Measurements from ENCODE around the gene KLF6.

Gene KLF6

DNA sequence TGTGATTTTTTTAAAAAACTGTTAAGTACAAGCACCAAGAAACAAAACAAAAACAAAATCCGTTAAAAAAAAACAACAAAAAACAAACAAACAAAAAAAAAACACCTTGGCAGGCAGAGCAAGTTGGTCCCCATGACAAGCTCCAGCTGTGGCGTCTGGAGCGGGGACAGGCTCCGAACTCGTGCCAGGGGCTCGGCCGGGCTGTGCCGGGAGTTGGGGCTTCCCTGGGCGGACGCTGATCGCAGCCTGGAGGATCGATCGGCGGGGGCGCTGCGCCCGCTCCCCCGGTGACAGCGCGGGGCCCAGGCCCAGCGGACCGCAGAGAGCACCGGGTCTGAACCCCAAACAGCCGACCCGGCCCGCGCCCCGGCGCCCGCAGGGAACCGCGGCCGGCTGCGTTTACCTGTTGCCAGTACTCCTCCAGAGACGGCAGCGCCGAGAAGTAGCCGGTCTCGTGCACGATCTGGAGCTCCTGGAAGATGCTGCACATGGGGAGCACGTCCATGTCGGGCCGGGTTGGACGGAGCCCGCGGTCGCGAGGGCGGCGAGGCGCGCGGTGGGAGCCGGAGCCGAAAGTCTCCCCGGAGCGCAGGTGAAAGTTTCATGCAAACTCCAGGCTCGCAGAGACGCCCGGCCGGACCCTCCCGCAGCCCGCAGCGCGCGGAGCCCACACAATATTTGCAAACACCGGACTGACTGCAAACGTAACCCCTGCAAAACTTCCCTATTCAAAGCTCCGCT is at the start of gene KLF6:
TSS of gene KLF6 (minus strand) at position 700 of the 741 bp plus-strand sequence. CDS start at position 505, 195 bp downstream.
- no peak for DNase-seq (ENCODE audit: low read depth in 4 of 4, low spot score in 1 of 4)

DNA sequence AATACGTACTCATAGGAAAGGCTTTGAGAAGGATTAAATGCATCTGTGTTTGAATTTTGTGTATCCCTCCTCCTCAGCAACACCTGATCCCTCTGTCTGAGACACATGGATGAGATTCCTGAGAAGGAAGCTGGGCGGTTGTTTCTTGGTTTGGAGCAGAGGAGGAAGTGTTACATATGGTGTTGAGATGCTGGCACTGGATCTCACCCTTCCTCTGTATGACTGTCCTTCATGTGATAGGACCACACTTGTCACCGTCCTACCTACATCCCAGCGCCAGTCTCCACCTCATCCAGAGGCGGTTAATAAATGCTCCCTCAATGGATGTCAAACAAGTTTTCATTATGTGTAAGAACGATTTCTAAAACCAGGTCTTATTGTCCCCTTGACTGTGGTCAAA is 49.4 kb upstream of the KLF6 start:
- no peak for DNase-seq (ENCODE audit: low read depth in 4 of 4, low spot score in 1 of 4)

DNA sequence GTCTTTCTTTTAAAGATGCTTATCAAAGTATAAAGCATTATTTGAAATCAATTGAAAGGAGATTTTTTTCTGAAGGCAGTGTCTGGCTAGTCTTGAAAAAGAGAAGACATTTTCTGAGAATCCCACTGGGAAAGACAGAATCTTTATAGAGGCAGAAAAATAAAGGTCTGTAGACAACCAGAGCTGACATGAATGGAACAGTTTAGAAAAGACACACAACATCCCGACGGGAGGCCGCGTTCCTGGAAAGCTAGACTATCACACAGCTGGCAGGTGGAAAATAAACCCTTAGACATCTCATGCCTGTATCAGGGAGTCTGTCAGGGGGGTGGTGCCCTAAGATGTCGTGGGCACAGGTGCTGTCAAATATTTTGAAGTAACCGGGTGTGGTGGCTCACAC is 48.0 kb upstream of the KLF6 start:
- DNase-seq (ENCODE audit: low read depth in 4 of 4, low spot score in 1 of 4) = no peak

DNA sequence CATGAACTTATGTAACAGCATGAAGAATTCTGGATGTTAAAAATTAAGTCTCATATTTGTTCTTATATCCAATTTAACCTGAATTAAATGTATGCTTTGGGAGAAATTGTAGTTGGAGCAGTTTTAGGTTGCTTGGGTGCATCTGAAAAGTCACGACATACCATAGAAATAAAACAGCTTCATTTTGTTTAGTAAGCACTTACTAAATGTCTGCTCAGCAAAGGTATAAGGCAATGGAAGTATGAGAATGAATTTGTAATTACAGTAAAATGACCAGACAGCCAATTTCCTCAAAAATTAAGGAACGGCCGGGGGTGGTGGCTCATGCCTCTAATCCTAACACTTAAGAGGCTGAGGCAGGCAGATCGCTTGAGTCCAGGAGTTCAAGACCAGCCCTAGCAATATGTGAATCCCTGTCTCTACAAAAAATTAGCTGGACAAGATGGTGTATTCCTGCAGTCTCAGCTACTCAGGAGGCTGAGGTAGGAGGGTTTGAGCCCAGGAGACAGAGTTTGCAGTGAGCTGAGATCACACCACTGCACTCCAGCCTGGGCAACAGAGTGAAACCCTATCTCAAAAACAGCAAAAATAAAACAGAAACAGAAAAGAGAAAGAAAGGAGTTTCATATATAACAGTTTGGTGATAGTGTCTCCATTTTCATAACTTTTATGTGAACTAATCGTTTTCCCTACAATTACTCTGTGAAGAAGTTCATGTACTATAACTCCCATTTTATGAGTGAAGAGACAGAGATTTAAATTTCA is 47.2 kb upstream of the KLF6 start:
- no peak for DNase-seq (ENCODE audit: low read depth in 4 of 4, low spot score in 1 of 4)

DNA sequence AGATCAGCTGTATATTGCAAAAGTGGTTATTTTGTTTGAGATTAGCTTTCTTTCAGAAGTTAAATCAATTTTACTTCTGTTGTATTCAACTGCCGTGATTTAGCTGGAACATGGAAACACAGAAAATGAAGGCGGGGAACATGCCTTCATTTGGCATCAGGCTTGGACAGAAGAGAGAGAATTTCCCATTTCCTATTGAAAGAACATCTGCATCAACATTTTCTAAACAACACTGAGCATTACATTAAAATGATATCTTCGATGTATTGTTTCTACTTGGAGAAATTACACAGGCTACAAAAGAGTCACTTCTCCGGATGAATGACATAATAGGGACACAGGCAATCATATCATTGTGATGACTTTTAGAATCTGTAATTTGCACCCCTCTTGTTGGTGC is 46.6 kb upstream of the KLF6 start:
- no peak for DNase-seq (ENCODE audit: low read depth in 4 of 4, low spot score in 1 of 4)

DNA sequence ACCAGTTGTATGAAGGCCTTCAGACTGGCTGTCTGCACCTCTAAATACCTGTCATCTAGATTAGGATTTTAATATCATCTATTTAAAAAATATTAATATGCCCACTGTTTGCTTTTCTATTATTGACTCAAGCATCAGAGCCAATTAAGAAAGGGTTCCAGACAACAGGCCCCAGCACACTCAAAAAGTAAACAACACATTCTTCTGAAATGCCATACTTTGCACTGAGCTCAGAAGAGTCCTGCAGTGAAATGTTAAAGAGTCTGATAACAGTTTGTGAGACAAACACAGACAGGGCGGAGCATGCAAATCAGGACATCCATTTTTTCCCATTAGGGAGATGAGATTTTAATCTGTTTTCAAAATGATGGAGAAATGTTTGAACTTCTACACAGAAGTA is 45.9 kb upstream of the KLF6 start:
- no peak for DNase-seq (ENCODE audit: low read depth in 4 of 4, low spot score in 1 of 4)

DNA sequence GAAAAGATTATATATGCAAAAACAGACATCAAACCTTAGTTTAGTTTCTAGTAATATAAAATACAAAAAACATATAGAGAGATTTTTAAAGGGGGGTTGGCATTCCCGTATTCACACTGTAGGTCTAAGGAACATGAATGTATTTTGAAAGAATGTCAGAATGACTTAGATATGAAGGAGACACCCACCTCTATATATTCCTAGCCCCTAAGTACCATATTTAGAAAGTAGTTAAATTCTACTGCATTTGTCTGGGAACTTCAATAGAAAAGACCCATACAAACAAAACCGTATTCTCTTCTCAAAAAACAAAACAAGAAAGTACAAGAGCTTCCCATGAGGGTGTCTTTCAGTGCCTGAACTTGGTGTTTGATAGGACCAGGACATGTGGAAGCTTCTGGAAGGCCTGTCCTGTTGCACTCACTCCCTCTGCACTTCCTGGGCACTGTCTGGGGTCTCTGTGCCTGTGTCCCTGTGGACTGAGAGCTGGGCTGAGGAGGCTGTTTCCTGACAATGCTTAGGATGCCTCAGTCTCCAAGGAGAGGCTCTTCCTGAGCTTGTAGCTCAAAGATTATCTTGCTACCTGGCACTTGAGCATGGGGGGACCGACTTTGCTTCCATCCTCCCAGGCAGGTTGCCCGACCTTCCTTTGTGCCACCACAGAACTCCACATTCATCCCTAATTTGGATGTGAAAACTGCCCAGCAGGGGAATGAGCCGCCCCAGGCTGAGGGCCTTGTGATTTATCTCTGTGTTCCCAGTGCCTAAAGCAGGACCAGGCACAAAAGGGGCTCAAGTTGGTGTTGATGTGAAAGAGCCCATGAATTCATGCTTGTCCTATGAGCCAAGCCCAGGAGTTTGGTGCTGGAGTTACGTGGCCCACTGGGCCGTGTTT is 44.4 kb upstream of the KLF6 start:
- no peak for DNase-seq (ENCODE audit: low read depth in 4 of 4, low spot score in 1 of 4)

DNA sequence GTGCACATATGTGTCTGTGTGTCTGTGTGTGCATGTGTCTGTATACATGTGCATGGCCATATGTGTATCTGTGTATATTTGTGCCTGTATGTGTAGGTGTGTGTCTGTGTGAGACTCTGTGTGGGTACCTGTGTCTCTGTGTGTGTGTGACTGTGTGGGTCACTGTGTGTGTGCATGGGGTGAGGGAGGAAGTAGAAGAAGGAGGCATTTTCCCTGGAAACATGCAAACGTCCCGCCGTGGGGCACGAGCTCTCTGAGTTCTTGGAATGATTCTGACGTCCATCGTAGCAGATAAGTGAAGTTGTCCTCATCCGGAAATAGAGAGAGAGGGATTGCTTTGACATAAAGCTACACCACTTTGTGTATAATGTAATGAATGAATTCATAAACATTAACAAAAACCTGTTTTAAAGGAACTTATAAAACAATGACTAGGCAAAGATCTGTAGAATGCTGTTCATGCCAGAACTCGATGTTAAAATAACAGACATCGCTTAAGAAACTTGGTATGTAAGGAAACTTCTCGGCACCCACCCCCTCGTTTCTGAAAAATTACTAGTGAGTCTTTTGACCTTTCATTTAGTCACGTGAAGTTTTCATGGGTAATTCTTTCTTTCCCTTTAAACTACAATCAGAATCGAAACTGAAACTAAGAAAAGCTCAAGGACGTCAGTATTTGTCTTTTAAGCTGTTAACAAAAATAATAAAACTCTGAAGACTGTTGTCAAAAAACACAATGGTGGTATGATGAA is 43.6 kb upstream of the KLF6 start:
- DNase-seq (ENCODE audit: low read depth in 4 of 4, low spot score in 1 of 4) = no peak

DNA sequence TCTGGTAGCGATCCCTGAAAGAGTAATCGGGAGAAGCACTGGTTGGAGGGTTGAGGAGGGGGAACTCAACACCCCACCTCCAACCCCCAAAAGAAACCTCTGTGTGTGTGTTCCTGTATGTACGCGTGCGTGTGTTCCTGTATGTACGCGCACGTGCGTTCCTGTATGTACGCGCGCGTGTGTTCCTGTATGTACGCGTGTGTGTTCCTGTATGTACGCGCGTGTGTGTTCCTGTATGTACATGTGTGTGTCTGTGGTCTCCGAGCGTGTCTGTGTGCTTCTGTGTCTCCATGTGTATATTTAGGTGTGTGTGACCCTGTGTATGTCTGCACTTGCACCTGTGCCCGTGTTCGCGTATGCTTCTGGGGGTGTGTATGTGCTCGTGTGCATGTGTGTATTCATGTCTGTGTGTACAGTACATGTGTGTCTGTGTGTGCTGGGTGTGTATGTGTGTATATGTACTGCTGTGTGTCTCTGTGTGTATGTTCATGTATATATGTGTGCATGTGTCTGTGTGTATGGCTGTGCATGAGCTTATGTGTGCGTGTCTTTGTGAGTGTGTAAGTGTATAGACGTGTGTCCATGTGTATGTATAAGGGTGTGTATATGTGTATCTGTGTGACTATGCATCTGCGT is 42.9 kb upstream of the KLF6 start:
- DNase-seq (ENCODE audit: low read depth in 4 of 4, low spot score in 1 of 4) = no peak

DNA sequence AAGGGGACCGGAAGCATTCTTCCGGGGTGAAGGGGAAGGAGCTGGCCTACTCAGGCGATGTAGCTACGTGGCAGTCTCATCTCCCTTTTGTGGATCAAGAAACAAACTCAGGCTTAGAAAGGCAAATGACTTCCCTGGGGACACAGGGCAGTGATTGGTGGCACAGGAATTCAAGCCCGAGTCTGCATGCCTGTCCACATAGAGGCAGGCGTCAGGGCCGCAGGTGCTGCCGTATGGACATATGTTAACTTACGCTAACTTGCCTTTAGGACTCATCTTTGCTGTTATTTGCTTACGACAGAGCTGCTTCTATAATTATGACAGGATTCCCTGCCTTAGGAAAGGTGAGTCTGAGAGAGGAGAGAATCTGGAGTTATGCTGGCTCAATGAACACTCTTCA is 42.3 kb upstream of the KLF6 start:
- DNase-seq (ENCODE audit: low read depth in 4 of 4, low spot score in 1 of 4) = no peak

DNA sequence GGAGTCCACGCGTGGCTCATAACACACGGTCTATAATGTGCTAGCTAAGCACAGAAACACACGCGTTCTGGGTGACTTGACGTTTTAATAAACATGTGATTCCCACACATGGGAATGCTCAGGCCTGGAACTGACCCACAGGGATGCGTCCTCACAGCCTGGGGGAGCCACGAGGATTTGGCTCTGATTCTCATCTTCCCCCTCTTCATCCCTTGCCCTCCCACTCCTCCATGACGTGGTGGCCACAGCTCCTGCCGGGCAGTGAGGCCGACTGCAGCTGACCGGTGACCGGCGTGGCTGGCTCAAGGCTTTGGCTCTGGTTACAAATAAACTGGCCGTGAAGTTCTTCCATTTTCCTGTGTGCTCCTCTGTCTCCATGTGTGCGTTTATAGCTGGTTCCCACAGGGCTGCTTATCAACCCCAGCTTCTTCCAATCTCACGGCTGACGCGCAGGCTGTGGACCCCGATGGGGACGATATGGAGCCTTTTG is 40.9 kb upstream of the KLF6 start:
- DNase-seq (ENCODE audit: low read depth in 4 of 4, low spot score in 1 of 4) = no peak

DNA sequence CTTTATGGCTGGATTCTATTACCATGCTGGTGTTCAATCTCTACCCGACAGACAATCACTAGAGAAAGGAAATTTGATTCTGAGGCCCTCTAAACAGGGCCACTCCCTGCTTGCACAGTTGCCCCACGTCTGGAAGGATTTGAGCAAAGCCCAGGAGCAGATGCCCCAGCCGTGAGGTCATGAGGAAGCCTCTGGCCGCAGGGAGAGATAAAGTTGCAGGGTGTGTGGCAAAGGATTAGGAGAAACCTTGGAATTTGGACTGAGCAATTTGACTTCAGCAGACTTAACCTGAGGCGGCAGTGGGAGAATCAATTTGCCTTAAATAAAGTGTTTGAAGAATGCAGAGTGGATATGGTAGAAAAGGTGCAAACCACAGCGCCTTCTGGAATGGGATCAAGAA is 40.2 kb upstream of the KLF6 start:
- DNase-seq (ENCODE audit: low read depth in 4 of 4, low spot score in 1 of 4) = no peak

DNA sequence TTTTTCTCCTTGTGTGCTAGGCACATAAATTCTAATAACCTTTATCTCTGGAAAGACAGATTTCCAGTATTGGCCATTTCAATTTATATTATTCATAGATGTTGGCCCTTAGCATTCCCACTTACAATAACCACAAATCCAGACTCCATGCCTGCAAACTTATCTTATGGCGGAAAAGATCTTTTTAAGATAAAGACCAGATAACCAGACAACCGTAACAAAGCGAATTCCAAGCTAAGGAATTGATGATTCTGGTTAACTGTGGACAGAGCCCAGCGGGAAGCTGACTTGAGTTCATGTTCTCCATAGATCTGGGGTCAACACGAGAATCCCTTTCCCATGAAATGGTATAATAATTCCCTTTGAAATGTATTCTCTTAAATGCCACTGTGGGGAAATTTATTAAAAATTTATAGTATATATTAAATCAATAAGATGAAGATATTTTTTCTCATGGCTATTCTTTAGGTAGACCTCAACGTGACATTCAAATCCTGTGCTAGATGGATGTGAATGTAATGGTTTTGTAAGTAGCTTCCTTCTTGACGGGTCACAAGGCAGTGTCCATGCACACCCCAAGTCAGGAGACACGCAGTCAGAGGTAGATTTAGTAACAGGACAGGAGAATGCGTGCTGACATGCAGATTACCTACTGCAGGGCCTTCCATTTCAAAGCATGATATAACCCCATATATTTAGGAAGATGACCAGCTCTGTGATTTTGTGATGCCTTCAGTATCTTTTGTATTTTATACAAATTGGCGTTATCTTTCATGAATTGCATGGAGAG is 37.7 kb upstream of the KLF6 start:
- no peak for DNase-seq (ENCODE audit: low read depth in 4 of 4, low spot score in 1 of 4)

DNA sequence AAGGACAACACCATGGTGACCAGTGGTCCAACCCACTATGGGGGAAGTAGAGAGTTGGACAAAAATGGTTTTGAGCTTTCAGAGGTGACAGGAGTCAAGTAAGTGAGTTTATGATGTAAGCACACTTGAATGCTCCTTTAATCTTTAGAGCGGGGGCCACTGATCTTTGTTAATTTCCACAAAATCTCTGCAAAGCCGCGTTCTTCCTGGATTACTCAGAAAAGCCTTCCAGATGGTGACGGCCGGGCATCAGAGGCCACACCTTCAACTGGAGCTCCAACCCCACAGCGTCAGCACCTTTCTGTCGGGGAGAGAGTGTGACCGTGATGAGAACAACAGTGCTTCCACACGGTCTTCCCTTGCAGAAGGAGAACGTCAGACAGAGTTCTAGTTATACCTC is 35.2 kb upstream of the KLF6 start:
- no peak for DNase-seq (ENCODE audit: low read depth in 4 of 4, low spot score in 1 of 4)

DNA sequence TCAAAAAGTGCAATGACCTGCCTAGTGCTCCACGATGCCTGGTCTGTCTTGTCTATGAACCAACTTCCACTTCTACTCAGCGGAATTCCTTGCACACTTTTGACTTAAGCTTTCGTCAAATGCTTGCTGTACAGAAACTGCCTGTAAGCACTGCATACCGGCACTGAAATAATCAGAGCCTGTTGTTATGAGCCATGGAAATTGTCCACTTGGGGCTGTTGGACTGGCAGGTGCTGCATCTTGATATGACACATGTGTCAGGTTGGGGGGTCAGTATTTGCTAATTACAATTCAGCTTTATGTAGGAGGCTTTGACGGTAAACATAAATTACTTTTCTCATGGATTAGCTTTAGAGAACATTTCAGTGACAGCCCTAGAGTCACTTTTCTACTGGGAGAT is 32.0 kb upstream of the KLF6 start:
- no peak for DNase-seq (ENCODE audit: low read depth in 4 of 4, low spot score in 1 of 4)

DNA sequence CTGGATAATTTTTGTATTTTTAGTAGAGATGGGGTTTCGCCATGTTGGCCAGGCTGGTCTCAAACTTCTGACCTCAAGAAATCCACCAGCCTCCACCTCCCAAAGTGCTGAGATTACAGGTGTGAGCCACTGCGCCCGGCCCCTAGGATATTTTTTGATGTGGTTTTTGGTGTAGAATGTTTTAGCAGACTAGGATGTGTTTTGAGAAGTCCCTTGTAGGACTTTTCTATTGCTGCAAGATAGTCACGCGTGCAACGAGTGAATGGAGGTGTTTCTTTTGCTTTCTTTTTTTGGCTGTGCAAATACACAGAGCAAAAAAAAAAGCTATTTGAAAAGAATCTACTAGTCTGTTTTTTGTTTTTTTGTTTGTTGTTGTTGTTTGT is 29.8 kb upstream of the KLF6 start:
- DNase-seq (ENCODE audit: low read depth in 4 of 4, low spot score in 1 of 4) = no peak

DNA sequence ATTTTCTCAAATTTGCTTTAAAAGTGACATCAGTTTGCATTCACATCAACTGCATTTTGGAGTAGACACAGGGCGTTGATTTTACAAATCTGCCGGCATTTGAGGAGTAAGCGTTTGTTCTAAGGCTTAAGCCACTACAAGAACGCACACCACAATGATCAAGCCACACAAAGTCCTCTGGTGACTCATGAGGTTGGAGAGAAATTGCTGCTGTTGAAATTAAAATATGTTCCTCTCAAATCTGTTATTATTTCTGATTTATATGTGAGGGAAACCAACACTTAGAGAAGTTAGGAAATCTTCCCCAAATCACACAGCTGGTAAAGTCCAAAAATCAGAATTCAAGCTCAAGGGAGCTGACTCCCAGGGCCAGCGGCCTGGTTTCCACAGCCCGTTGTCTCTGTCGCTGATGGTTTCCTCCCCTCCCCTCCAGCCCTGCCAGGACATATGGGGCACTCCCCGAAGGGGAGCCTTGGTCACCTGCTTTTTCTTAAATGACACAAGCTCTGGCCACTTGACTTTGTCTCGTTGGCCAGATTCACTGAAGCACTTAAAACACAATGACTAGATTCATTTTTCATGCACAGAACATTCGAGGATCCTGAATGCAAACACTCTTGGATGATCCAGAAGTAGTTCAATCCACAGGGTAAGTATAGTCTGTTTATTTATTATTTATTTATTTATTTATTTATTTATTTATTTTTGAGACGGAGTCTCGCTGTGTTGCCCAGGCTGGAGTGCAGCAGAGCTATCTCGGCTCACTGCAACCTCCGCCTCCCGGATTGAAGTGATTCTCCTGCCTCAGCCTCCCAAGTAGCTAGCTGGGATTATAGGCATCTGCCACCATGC is 29.2 kb upstream of the KLF6 start:
- DNase-seq (ENCODE audit: low read depth in 4 of 4, low spot score in 1 of 4) = no peak

DNA sequence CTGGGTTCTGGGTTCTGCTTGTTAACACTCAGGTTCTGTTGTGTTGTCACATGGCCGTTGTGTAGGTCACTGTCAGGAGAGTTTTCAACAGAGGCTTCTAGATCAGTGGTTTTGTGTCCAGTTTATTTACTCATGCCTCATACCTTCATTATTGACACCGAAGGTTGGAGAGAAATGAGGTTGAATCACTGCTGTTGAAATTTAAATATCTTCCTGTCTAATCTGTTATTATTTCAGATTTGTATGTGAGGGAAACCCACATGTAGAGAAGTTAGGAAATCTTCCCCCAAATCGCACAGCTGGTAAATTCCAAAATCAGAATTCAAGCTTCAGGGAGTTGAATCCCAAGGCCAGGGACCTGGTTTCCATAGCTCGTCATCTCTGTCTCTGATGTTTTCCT is 28.3 kb upstream of the KLF6 start:
- DNase-seq (ENCODE audit: low read depth in 4 of 4, low spot score in 1 of 4) = no peak

DNA sequence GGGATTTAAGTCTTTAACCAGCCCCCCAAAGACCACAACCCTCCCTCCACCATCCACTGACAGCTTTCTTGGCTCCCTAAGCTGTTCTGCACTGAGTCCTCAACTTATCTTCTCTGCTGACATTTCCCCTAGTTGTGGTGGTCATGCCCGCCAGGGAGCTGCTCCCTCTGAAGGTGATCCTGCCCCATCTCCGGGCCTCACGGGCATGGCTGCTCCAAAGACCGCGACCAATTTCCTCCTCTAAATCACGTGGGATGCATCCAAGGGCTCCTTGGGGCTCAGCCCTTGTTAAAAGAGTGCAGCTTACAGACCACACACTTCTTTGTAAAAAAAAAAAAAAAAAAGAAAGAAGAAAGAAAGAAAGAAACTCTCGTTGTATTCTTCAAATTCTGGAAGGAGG is 27.1 kb upstream of the KLF6 start:
- DNase-seq (ENCODE audit: low read depth in 4 of 4, low spot score in 1 of 4) = no peak
